GM12891 (cell line): Measurements from ENCODE around the gene ADAT2.

Source experiments
- PAX5 ChIP-seq: IDR thresholded peaks from 2 replicates; pipeline ENCODE4 v1.6.1; 2011; ENCODE audit warnings: low read length, moderate library complexity, mild to moderate bottlenecking; ENCODE audit not compliant: insufficient read depth, severe bottlenecking
- POLR2A ChIP-seq: IDR thresholded peaks from 2 replicates; pipeline ENCODE4 v1.6.1; 2011; ENCODE audit warnings: low read depth, low read length, control low read depth
- POLR2AphosphoS5 ChIP-seq: IDR thresholded peaks from 2 replicates; pipeline ENCODE4 v1.6.1; 2011; ENCODE audit warnings: low read depth, low read length, control low read depth

GRCh38 chr6:143414769-143415168 is 35.7 kb downstream of the ADAT2 start:
- TF ChIP-seq POLR2A, result no peak
- TF ChIP-seq PAX5, result no peak
- no peak for TF ChIP-seq POLR2AphosphoS5
